PC-3 (cell line): ENCODE results near the gene HEPACAM2. TPM values are rescaled to one million over a fixed set of nuclear protein-coding genes. Genes with fewer than 3 reads are reported as not detected.

Experiments
- ATAC-seq: fragments of 200-7000 bp; cut with Tn5 transposase; 2 replicates; pipeline ENCODE4 v1.9.1; 2020; ENCODE audit warnings: mild to moderate bottlenecking, moderate library complexity
- BruUV-seq: library from RNA; stranded (reverse); fragments of 400-500 nt; replicated peaks from 2 replicates; lab custom pipeline; 2021; lab: Mats Ljungman, UMichigan
- CTCF ChIA-PET: fragments of 300-600 bp; sonication (Branson Sonifier 250); formaldehyde crosslinking; loops from one replicate; lab custom pipeline; 2022; ENCODE audit warnings: antibody characterized with exemption; lab: Charles Lee
- POLR2A ChIA-PET: fragments of 300-600 bp; sonication (Branson Sonifier 250); formaldehyde crosslinking; loops from one replicate; lab custom pipeline; 2022; ENCODE audit warnings: antibody characterized with exemption; ENCODE audit not compliant: unreplicated experiment; lab: Charles Lee
- DNase-seq: peaks from one replicate; pipeline ENCODE4 v3.0.0-alpha.2; 2015
- H2AFZ ChIP-seq: fragments of 300-600 bp; sonication (generic); 2 replicates; pipeline ENCODE4 v1.6.0; 2016; ENCODE audit warnings: antibody characterized with exemption, low read length
- H3F3A ChIP-seq: fragments of 300-600 bp; sonication (generic); one replicate; pipeline ENCODE4 v1.6.0; 2017; ENCODE audit warnings: antibody characterized with exemption, low read length, control low read depth, mild to moderate bottlenecking; ENCODE audit not compliant: unreplicated experiment
- H3K27ac ChIP-seq: fragments of 300-600 bp; sonication (generic); 2 replicates; pipeline ENCODE4 v1.5.1; 2016; ENCODE audit warnings: mild to moderate bottlenecking, low read length
- H3K27me3 ChIP-seq: fragments of 300-600 bp; sonication (generic); 2 replicates; pipeline ENCODE4 v1.6.1; 2016; ENCODE audit warnings: low read length, mixed read lengths
- H3K36me3 ChIP-seq: fragments of 300-600 bp; sonication (generic); 2 replicates; pipeline ENCODE4 v1.6.1; 2016; ENCODE audit warnings: low read depth, mixed run types, low read length, mixed read lengths
- H3K4me1 ChIP-seq: fragments of 300-600 bp; sonication (generic); 2 replicates; pipeline ENCODE4 v1.5.1; 2016; ENCODE audit warnings: low read length; ENCODE audit not compliant: insufficient read depth
- H3K4me2 ChIP-seq: fragments of 300-600 bp; sonication (generic); 2 replicates; pipeline ENCODE4 v1.6.0; 2016; ENCODE audit warnings: low read length
- H3K4me3 ChIP-seq: fragments of 300-600 bp; sonication (generic); 2 replicates; pipeline ENCODE4 v1.5.1; 2016; ENCODE audit warnings: mild to moderate bottlenecking, low read length, mixed read lengths
- H3K79me2 ChIP-seq: fragments of 300-600 bp; sonication (generic); 2 replicates; pipeline ENCODE4 v1.6.1; 2017; ENCODE audit warnings: low read length, mixed read lengths
- H3K9ac ChIP-seq: fragments of 300-600 bp; sonication (generic); 2 replicates; pipeline ENCODE4 v1.6.0; 2016; ENCODE audit warnings: mild to moderate bottlenecking, low read length
- H3K9me2 ChIP-seq: fragments of 300-600 bp; sonication (generic); replicated peaks from 2 replicates; pipeline ENCODE4 v1.6.1; 2016; ENCODE audit warnings: mixed run types, low read length, mixed read lengths
- H3K9me3 ChIP-seq: fragments of 300-600 bp; sonication (generic); 2 replicates; pipeline ENCODE4 v1.6.1; 2016; ENCODE audit warnings: low read length, mixed read lengths
- H4K20me1 ChIP-seq: fragments of 300-600 bp; sonication (generic); 2 replicates; pipeline ENCODE4 v1.6.1; 2016; ENCODE audit warnings: low read length, mixed read lengths
- EZH2 ChIP-seq: fragments of 300-600 bp; sonication (generic); IDR thresholded peaks from one replicate; pipeline ENCODE4 v1.6.1; 2017; ENCODE audit warnings: antibody characterized with exemption, mild to moderate bottlenecking, low read length; ENCODE audit not compliant: unreplicated experiment
- EZH2phosphoT487 ChIP-seq: fragments of 300-600 bp; sonication (generic); IDR thresholded peaks from 2 replicates; pipeline ENCODE4 v1.6.1; 2018; ENCODE audit warnings: mild to moderate bottlenecking, antibody characterized with exemption, low read length, borderline replicate concordance
- intact Hi-C: fragments of 100-400 bp; cut with micrococcal nuclease; formaldehyde crosslinking; loops from 2 replicates; pipeline ENCODE4 v1.9.0; 2023
- total RNA-seq: library from RNA; depleted of rRNA; stranded (reverse); fragments of >200 nt; gene quantifications from 2 replicates; pipeline ENCODE4 v1.2.3, GENCODE V29; 2014
- TF ChIP-seq, protein P1 (sequence below): fragments of 300-600 bp; sonication (generic); conservative IDR thresholded peaks from 2 replicates; pipeline ENCODE4 v1.5.1; 2017; ENCODE audit warnings: antibody characterized with exemption, low read depth, mild to moderate bottlenecking, low read length

Gene HEPACAM2
- total RNA-seq, 1 experiment from 2014 or later, result not detected

DNA sequence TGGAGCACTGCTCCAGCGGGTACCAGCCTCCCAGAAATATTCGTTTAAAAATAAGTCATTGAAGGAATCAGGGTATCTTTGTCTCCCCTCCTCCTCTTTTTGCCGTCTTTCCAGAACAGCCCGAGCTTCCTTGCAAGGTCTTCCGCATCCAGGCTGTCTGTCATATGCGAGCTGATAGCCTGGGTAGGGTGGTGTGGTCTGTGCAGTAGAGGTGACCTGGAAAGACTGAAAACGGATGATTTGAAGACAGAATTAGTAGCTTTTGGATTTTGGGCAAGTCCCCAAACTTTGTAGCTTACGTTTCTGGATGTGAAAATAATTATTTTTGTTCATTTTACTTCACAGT is 6.4 kb upstream of the HEPACAM2 start:
- H3K4me3 ChIP-seq, result peak overlapping the region; percentile 86
- peaks cover 22% of the 10 kb centered on the region for H3K4me1 ChIP-seq
- peaks cover 44% of the 10 kb centered on the region for H3K79me2 ChIP-seq
- no peak for TF ChIP-seq EZH2phosphoT487
- no peak for TF ChIP-seq EZH2
- TF ChIP-seq, protein P1, sequence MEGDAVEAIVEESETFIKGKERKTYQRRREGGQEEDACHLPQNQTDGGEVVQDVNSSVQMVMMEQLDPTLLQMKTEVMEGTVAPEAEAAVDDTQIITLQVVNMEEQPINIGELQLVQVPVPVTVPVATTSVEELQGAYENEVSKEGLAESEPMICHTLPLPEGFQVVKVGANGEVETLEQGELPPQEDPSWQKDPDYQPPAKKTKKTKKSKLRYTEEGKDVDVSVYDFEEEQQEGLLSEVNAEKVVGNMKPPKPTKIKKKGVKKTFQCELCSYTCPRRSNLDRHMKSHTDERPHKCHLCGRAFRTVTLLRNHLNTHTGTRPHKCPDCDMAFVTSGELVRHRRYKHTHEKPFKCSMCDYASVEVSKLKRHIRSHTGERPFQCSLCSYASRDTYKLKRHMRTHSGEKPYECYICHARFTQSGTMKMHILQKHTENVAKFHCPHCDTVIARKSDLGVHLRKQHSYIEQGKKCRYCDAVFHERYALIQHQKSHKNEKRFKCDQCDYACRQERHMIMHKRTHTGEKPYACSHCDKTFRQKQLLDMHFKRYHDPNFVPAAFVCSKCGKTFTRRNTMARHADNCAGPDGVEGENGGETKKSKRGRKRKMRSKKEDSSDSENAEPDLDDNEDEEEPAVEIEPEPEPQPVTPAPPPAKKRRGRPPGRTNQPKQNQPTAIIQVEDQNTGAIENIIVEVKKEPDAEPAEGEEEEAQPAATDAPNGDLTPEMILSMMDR, result no peak
- H3K9me2 ChIP-seq, result no peaks in the 10 kb centered on the region
- H3F3A ChIP-seq, result no peaks in the 10 kb centered on the region
- intact Hi-C loops, result loop anchor here (10.0 kb wide), 1 partner anchor 398 kb away; the partner anchor contains the start of gene CDK6
- ChIA-PET CTCF (no interaction called here), POLR2A (interaction anchor here (0.6 kb wide), 1 partner anchor 704 kb away, joined by 4 read pairs; the partner anchor contains the start of gene RBM48)
- no peaks in the 10 kb centered on the region for H3K36me3 ChIP-seq
- H3K27ac ChIP-seq, result no peak overlapping the region
- H3K9ac ChIP-seq, result peak overlapping the region; percentile 77
- ATAC-seq (no peak), DNase-seq (no peak)
- H3K9me3 ChIP-seq, result no peaks in the 10 kb centered on the region
- H2AFZ ChIP-seq, result peak overlapping the region; percentile 93
- peak overlapping the region; percentile 97 for H3K4me2 ChIP-seq
- H4K20me1 ChIP-seq, result no peaks in the 10 kb centered on the region
- H3K27me3 ChIP-seq, result no peaks in the 10 kb centered on the region
- TSS peak; percentile 70 for BruUV-seq

DNA sequence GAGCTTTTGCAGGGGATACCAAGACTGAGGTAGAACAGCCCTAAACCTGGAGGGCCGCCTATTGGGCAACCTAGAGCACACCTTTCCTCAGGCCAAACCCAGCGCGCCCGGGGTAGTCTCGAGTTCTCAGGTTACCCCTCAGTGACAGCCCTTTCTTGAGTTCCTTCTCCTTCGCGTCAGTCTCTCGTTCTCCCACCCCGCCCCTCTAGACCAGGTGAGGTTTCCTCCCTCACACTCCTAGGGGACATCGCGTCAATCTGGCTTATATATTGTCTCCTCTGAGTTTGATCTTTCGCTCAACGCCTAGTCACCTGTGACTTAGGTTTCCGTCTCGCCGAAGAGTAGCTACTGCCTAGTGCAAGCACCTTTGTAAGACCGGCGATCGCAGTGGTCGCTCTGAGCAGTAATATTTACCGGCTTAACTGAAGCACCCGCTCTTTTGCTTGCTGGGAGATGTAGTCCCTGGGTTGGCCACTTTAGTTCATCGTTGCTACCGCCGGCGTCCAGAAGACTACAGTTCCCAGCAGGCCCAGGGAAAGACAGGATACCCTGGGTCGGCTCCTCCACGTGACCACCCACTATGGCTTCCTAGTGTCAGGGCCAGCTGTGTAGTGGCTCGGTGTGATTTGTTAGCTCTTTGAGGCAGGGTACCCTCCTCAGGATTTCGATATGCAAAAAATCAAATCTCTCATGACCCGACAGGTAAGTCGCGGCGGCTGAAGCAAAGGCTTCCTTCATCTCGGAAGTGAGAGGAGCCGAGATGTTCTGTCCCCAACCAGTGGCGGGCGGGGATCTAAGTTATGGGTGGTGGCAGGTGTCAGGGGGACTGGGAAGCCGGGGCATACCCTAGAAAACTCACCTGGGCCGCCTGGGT is 5.8 kb upstream of the HEPACAM2 start, which contains the start of gene VPS50:
VPS50 (plus strand) TSS at position 568 of the 874 bp plus-strand sequence; CDS start at position 670, 102 bp downstream.
- Histone ChIP-seq H4K20me1 (no peaks in the 10 kb centered on the region), H3F3A (no peaks in the 10 kb centered on the region), H3K4me2 (peak within 1 kb of the TSS; percentile 97), H3K9ac (peak within 1 kb of the TSS; percentile 77), H3K4me1 (peaks cover 22% of the 10 kb centered on the region), H3K27me3 (no peaks in the 10 kb centered on the region), H2AFZ (peak within 1 kb of the TSS; percentile 93), H3K9me3 (no peaks in the 10 kb centered on the region), H3K36me3 (no peaks in the 10 kb centered on the region), H3K79me2 (peaks cover 44% of the 10 kb centered on the region), H3K27ac (peak within 1 kb of the TSS; percentile 78), H3K9me2 (no peaks in the 10 kb centered on the region), H3K4me3 (peak within 1 kb of the TSS; percentile 86)
- ChIA-PET POLR2A (interaction anchor here (0.5 to 0.6 kb wide), 3 partner anchors 76 to 1743 kb away, joined by 4 to 5 read pairs (median 5); partner anchors contain the start of gene RBM48), CTCF (interaction anchor here (0.6 kb wide), 1 partner anchor 395 kb away, joined by 5 read pairs; the partner anchor contains the start of gene CDK6)
- DNase-seq, result peak; percentile 96
- BruUV-seq, result TSS peak; percentile 95
- TF ChIP-seq EZH2, result no peak
- TF ChIP-seq, protein P1, result peak; percentile 34; the same call in 1 of the 2 replicates
- intact Hi-C loops, result loop anchor here (10.0 kb wide), 1 partner anchor 397 kb away; the partner anchor contains the start of gene CDK6
- peak; percentile 96 for ATAC-seq
